Natural killer cell (primary cell): ENCODE measurements around the gene GRK6. TPM values are rescaled to one million over a fixed set of nuclear protein-coding genes. Genes with fewer than 3 reads are reported as not detected.

ENCODE experiments used
- ATAC-seq, 3 donors: fragments of 150-1000 bp in 2 of 3; fragments of 200-7000 bp in 1 of 3; cut with Tn5 transposase; 1 replicate in 1 of 3; 2 replicates in 2 of 3; pipeline ENCODE4 v1.10.0; 2021; ENCODE audit warnings: mild to moderate bottlenecking in 2 of 3, moderate library complexity in 2 of 3
- DNase-seq, 2 donors: peaks; one replicate each; pipeline versions ENCODE4 v3.0.0 to v3.0.0-alpha.2; 2013 to 2021; ENCODE audit warnings: mixed read lengths in 1 of 2
- H3K27ac ChIP-seq: one replicate; pipeline ENCODE4 v1.5.1; 2013; ENCODE audit warnings: mild to moderate bottlenecking, low read length
- H3K27me3 ChIP-seq: one replicate; pipeline ENCODE4 v1.6.1; 2013; ENCODE audit warnings: low read length; ENCODE audit not compliant: control insufficient read depth, insufficient read depth
- H3K36me3 ChIP-seq: one replicate; pipeline ENCODE4 v1.6.1; 2013; ENCODE audit warnings: low read length; ENCODE audit not compliant: control insufficient read depth, insufficient read depth
- H3K4me1 ChIP-seq: one replicate; pipeline ENCODE4 v1.6.1; 2013; ENCODE audit warnings: low read length; ENCODE audit not compliant: control insufficient read depth, insufficient read depth
- H3K4me3 ChIP-seq: one replicate; pipeline ENCODE4 v1.5.1; 2013; ENCODE audit warnings: low read length
- H3K9me3 ChIP-seq: one replicate; pipeline ENCODE4 v1.6.1; 2013; ENCODE audit warnings: low read length; ENCODE audit not compliant: control insufficient read depth, insufficient read depth
- H3K27ac Mint-ChIP-seq, 2 donors: one replicate each; pipeline ENCODE4 v1.8.0; 2022; ENCODE audit warnings: mild to moderate bottlenecking in 2 of 2, mixed read lengths in 2 of 2, moderate library complexity in 1 of 2
- H3K27me3 Mint-ChIP-seq, 2 donors: one replicate each; pipeline ENCODE4 v1.8.0; 2022; ENCODE audit warnings: low read depth in 2 of 2, mixed read lengths in 2 of 2
- H3K36me3 Mint-ChIP-seq: one replicate; pipeline ENCODE4 v1.8.0; 2022; ENCODE audit warnings: mixed read lengths
- H3K4me1 Mint-ChIP-seq, 2 donors: one replicate each; pipeline ENCODE4 v1.8.0; 2022; ENCODE audit warnings: mixed read lengths in 2 of 2
- H3K4me3 Mint-ChIP-seq: one replicate; pipeline ENCODE4 v1.8.0; 2022; ENCODE audit warnings: mild to moderate bottlenecking, moderate library complexity, mixed read lengths
- H3K9me3 Mint-ChIP-seq, 2 donors: one replicate each; pipeline ENCODE4 v1.8.0; 2022; ENCODE audit warnings: mixed read lengths in 2 of 2
- WGBS: methylation state at CpG from one replicate; pipeline ENCODE4 v1.1.7; 2013; ENCODE audit warnings: missing lambda C conversion rate; ENCODE audit not compliant: insufficient coverage; 5-methylcytosine and 5-hydroxymethylcytosine counted together
- intact Hi-C: fragments of 100-400 bp; cut with micrococcal nuclease; formaldehyde crosslinking; loops from one replicate; pipeline ENCODE4 v1.14.2; 2022
- total RNA-seq, 4 donors: library from RNA; stranded (reverse); fragments of 120-200 nt in 1 of 4; gene quantifications; one replicate each; pipeline versions ENCODE4 v1.2.3 to v1.2.4, GENCODE V29; 2013 to 2022
- TF ChIP-seq, protein P1 (sequence below): fragments of 200-600 bp; IDR thresholded peaks from one replicate; pipeline ENCODE4 v1.8.0; 2022; ENCODE audit warnings: antibody characterized with exemption

Gene GRK6
- total RNA-seq, 3 donors from 2014 or later (not counting 1 experiment from before 2014, with no cell fraction given), result 173 to 221 (median 190) TPM

DNA sequence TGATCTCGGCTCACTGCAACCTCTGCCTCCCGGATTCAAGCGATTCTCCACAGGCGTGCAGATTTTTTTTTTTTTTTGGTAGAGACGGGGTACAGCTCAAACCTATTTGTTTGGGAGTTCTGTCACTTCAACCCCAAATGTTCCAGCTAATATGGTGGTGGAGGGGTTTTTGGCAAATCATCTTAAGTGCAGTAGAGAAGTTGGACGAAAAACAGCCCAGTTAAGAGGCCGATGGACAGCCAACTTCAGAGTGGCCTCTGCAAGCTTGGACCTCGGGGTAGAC lies 19.4 kb downstream of the GRK6 start:
- H3K27me3 Mint-ChIP-seq, result no peaks in the 10 kb centered on the region
- Histone ChIP-seq H3K4me3 (peak overlapping the region; percentile 42), H3K9me3 (no peaks in the 10 kb centered on the region), H3K27me3 (no peaks in the 10 kb centered on the region), H3K27ac (peak overlapping the region; percentile 78), H3K36me3 (peaks cover 26% of the 10 kb centered on the region), H3K4me1 (peaks cover 47% of the 10 kb centered on the region)
- H3K4me1 Mint-ChIP-seq, result peaks cover 27 to 48% of the 10 kb centered on the region in 2 donors
- DNase-seq, result peak in 1 of 2 donors; percentile 64
- 9% methylated on average over 8 of the region's 8 CpGs for WGBS
- no peaks in the 10 kb centered on the region for H3K9me3 Mint-ChIP-seq
- TF ChIP-seq, protein P1, sequence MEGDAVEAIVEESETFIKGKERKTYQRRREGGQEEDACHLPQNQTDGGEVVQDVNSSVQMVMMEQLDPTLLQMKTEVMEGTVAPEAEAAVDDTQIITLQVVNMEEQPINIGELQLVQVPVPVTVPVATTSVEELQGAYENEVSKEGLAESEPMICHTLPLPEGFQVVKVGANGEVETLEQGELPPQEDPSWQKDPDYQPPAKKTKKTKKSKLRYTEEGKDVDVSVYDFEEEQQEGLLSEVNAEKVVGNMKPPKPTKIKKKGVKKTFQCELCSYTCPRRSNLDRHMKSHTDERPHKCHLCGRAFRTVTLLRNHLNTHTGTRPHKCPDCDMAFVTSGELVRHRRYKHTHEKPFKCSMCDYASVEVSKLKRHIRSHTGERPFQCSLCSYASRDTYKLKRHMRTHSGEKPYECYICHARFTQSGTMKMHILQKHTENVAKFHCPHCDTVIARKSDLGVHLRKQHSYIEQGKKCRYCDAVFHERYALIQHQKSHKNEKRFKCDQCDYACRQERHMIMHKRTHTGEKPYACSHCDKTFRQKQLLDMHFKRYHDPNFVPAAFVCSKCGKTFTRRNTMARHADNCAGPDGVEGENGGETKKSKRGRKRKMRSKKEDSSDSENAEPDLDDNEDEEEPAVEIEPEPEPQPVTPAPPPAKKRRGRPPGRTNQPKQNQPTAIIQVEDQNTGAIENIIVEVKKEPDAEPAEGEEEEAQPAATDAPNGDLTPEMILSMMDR, result no peak
- ATAC-seq, result no peak
- peak overlapping the region; percentile 62 for H3K4me3 Mint-ChIP-seq
- intact Hi-C loops, result loop anchor here (1.0 kb wide), 2 partner anchors 8 to 17 kb away; no protein-coding TSS in a partner anchor
- H3K27ac Mint-ChIP-seq, result peak overlapping the region; percentile 76 to 84
- no peaks in the 10 kb centered on the region for H3K36me3 Mint-ChIP-seq

DNA sequence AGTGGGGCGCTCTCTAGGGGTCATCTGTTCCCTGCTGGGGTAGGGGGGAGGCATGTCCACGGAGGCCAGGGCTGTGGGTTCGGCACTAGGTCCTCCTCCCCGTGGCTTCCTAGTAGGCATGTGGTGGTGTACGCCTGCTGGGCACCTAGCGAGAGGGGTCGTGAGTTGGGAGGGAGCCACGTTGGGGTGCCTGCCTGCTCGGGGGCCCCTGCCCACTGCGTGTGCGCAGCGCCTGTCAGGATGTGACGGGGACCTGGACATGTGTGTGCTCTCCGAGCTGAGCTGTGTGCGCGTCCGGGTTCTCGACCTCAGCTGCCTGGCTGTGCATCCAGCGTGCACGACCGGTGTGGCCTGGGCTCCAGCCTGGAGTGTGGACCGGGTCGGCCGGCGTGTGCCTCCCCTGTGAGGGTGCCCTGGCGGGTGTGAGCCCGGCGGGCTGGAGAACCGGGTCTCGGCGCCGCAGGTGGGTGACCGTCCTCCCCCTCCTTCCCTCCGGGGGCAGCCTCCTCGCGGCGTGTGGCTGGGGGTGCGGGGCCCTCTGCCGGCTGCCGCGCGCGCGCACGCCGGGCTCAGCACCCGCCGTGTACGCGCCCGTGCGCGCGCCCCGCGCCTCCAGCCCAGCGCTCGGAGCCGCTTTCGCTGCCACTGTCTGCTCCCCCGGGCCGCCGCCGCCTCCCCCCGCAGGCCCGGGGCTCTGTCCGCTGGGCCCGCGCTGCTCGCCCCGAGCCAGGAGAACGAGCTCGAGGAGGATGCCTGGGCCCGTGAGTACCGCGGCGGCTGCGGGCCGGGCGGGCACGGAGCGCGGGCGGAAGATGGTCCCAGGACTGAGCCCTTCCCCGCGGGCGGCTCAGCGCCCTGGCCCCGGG lies 20.0 kb downstream of the GRK6 start, which contains the start of gene PRR7:
Gene PRR7 (plus strand): TSS at position 615 of the 866 bp plus-strand sequence. CDS start 8,254 bp downstream, outside the sequence.
- H3K4me1 Mint-ChIP-seq, result peaks cover 27 to 51% of the 10 kb centered on the region in 2 donors
- H3K36me3 Mint-ChIP-seq, result no peaks in the 10 kb centered on the region

DNA sequence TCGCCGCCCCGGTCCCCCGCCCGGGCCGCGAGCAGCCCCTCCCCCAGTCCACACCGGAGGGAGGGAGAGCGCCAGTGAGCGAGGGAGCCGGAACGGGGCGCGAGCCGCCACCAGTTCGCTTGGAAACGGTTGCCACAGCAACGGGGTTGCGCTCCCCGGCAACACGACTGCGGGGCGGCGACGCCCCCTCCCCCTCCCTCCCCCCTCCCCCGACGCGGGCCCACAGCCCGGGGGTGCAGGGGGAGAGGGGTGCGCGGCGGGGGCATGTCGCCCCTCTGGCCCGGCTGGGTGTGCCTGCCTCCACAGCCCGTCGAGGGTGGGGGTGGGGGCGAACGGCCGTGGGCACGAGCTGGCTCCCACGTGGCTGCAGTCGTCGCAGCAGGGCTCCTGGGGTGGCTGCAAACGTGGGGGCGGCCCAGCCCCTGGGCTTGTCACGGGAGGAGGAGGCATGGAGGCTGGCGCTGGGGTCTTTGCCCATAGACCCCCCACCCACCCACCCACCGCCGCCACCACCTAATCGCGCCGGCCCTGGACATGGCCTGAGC lies 20.7 kb downstream of the GRK6 start:
- Histone ChIP-seq H3K27ac (no peak overlapping the region), H3K4me3 (no peak overlapping the region)
- TF ChIP-seq, protein P1, result no peak

More for the DNA sequence above, 20.0 kb downstream of the GRK6 start, which contains the start of gene PRR7:
- WGBS, result under 1% methylated on average over 89 of the region's 89 CpGs
- no peaks in the 10 kb centered on the region for H3K27me3 Mint-ChIP-seq
- peaks cover 21% of the 10 kb centered on the region for H3K36me3 ChIP-seq
- H3K9me3 Mint-ChIP-seq, result no peaks in the 10 kb centered on the region
- intact Hi-C loops, result loop anchor here (1.0 kb wide), 2 partner anchors 8 to 17 kb away; no protein-coding TSS in a partner anchor
- H3K27me3 ChIP-seq, result no peaks in the 10 kb centered on the region
- H3K27ac ChIP-seq, result peak within 1 kb of the TSS; percentile 78
- peak; percentile 80 to 92 for DNase-seq
- TF ChIP-seq, protein P1, result no peak
- ATAC-seq, result peak; percentile 62 to 87 (median 71)
- H3K4me3 Mint-ChIP-seq, result peak within 1 kb of the TSS; percentile 75
- H3K9me3 ChIP-seq, result no peaks in the 10 kb centered on the region
- H3K27ac Mint-ChIP-seq, result peak within 1 kb of the TSS; percentile 79 to 84
- peaks cover 47% of the 10 kb centered on the region for H3K4me1 ChIP-seq
- H3K4me3 ChIP-seq, result peak within 1 kb of the TSS; percentile 42

More for the DNA sequence above, 20.7 kb downstream of the GRK6 start:
- no peaks in the 10 kb centered on the region for H3K27me3 ChIP-seq
- under 1% methylated on average over 21 of the region's 52 CpGs for WGBS
- Mint-ChIP-seq H3K36me3 (no peaks in the 10 kb centered on the region), H3K4me3 (no peak overlapping the region), H3K27ac (no peak overlapping the region), H3K9me3 (no peaks in the 10 kb centered on the region), H3K27me3 (no peaks in the 10 kb centered on the region), H3K4me1 (peaks cover 27 to 51% of the 10 kb centered on the region in 2 donors)
- peak; percentile 52 to 69 (median 56) for ATAC-seq
- no peaks in the 10 kb centered on the region for H3K9me3 ChIP-seq
- H3K36me3 ChIP-seq, result peaks cover 14% of the 10 kb centered on the region
- intact Hi-C loops, result no loop called here
- peaks cover 47% of the 10 kb centered on the region for H3K4me1 ChIP-seq
- DNase-seq, result peak; percentile 68 to 92
